C4-2B (cell line): ENCODE data around the gene KCNJ18.
"Not testable (repeated sequence)": the region's sequence is repeated elsewhere in the genome, so short reads cannot be mapped to it uniquely, and the experiment has no call there.

Source experiments
- CTCF ChIP-seq: fragments of 450-650 bp; conservative IDR thresholded peaks from 2 replicates; pipeline ENCODE4 v1.5.1; 2017; ENCODE audit warnings: mild to moderate bottlenecking
- ZFX ChIP-seq: fragments of 450-650 bp; IDR thresholded peaks from 2 replicates; pipeline ENCODE4 v1.6.1; 2017

- not testable (repeated sequence) for TF ChIP-seq CTCF, ZFX
Observed at GRCh38 chr17:21669616-21670360, 22.5 kb upstream of the KCNJ18 start.
